Thymus (tissue), 11 donors: Measurements from ENCODE around the gene PJA2. TPM values are rescaled to one million over a fixed set of nuclear protein-coding genes. Genes with fewer than 3 reads are reported as not detected.

Experiments
- DNase-seq, 9 donors: peaks; one replicate each; pipeline ENCODE4 v3.0.0-alpha.2; 2013; ENCODE audit warnings: low spot score in 9 of 9, low read depth in 6 of 9, missing footprints in 1 of 9
- H3K27ac ChIP-seq, 2 donors: one replicate each; pipeline ENCODE4 v1.5.1; 2013; ENCODE audit warnings: control low read depth in 1 of 2, low read depth in 1 of 2, low read length in 1 of 2, mild to moderate bottlenecking in 1 of 2, moderate library complexity in 1 of 2
- H3K27me3 ChIP-seq, 2 donors: one replicate each; pipeline ENCODE4 v1.5.1; 2013; ENCODE audit warnings: low read length in 1 of 2; ENCODE audit not compliant: control insufficient read depth in 2 of 2, insufficient read depth in 1 of 2
- H3K36me3 ChIP-seq, 2 donors: one replicate each; pipeline ENCODE4 v1.5.1; 2013; ENCODE audit warnings: low read length in 1 of 2, mild to moderate bottlenecking in 1 of 2, moderate library complexity in 1 of 2; ENCODE audit not compliant: control insufficient read depth in 2 of 2, insufficient read depth in 2 of 2
- H3K4me1 ChIP-seq, 2 donors: one replicate each; pipeline ENCODE4 v1.5.1; 2013; ENCODE audit warnings: low read length in 2 of 2; ENCODE audit not compliant: control insufficient read depth in 2 of 2, insufficient read depth in 2 of 2
- H3K4me3 ChIP-seq, 2 donors: one replicate each; pipeline ENCODE4 v1.5.1; 2013; ENCODE audit warnings: low read length in 2 of 2, control low read depth in 1 of 2, mild to moderate bottlenecking in 1 of 2
- H3K9me3 ChIP-seq, 2 donors: one replicate each; pipeline ENCODE4 v1.5.1; 2013; ENCODE audit warnings: low read length in 1 of 2, mild to moderate bottlenecking in 1 of 2; ENCODE audit not compliant: control insufficient read depth in 2 of 2, insufficient read depth in 1 of 2
- WGBS: extraction: QIAGEN DNeasy Blood & Tissue Kit; methylation state at CpG from one replicate; pipeline ENCODE4 v1.1.7; 2013; 5-methylcytosine and 5-hydroxymethylcytosine counted together
- polyA plus RNA-seq: library from polyadenylated mRNA; stranded (reverse); fragments of 200-250 nt; gene quantifications from one replicate; pipeline ENCODE4 v1.2.3, GENCODE V29; 2013
- total RNA-seq: library from RNA; stranded (reverse); fragments of 120-200 nt; gene quantifications from one replicate; pipeline ENCODE4 v1.2.4, GENCODE V29; 2013
- donor health status: healthy.

PJA2 gene
- total and polyA plus RNA-seq, 2 donors: 47.3 to 53.2 TPM

- Histone ChIP-seq H3K36me3 (no peaks in the 10 kb centered on the region), H3K4me1 (peaks cover 0 to 4% of the 10 kb centered on the region in 2 donors), H3K27me3 (no peaks in the 10 kb centered on the region), H3K27ac (no peak overlapping the region), H3K9me3 (peaks cover 0 to 5% of the 10 kb centered on the region in 2 donors), H3K4me3 (no peak overlapping the region)
- DNase-seq: no peak
- WGBS: 68% methylated on average over 1 of the region's 1 CpG
Measured at GRCh38 chr5:109412981-109413402, 3.2 kb upstream of the PJA2 start.

DNA sequence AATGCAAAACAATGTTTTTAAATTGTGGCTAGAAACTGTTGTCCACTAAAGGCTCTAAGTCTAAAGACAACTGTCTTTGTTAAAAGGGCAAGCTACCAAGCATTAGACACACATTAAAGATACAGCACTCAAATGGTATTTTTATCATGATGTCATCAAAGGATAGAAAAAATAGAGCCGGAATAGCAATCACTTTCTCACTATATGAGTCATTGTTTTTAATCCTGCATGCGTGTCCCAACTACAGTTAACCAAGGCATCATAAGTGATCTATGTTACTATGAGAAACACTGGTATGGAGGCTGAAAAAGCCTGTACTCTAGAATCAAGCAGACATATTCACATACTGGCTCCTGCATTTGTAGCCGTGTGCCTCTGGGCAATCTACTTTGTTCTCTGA, 1.9 kb upstream of the PJA2 start:
- peaks cover 0 to 5% of the 10 kb centered on the region in 2 donors for H3K9me3 ChIP-seq
- H3K4me1 ChIP-seq: peaks cover 0 to 4% of the 10 kb centered on the region in 2 donors
- no peaks in the 10 kb centered on the region for H3K36me3 ChIP-seq
- WGBS: 88% methylated on average over 3 of the region's 3 CpGs
- no peak overlapping the region for H3K4me3 ChIP-seq
- H3K27me3 ChIP-seq: no peaks in the 10 kb centered on the region
- peak overlapping the region in 1 of 2 donors; percentile 100 for H3K27ac ChIP-seq
- DNase-seq: no peak

- Histone ChIP-seq H3K9me3 (peaks cover 0 to 5% of the 10 kb centered on the region in 2 donors), H3K36me3 (no peaks in the 10 kb centered on the region), H3K4me3 (peak overlapping the region; percentile 70 to 76), H3K27ac (peak overlapping the region; percentile 97 to 100), H3K4me1 (peaks cover 0 to 4% of the 10 kb centered on the region in 2 donors), H3K27me3 (no peaks in the 10 kb centered on the region)
- no peak for DNase-seq
- WGBS: 16% methylated on average over 2 of the region's 2 CpGs
Measured at GRCh38 chr5:109411149-109411514, 1.4 kb upstream of the PJA2 start.

DNA sequence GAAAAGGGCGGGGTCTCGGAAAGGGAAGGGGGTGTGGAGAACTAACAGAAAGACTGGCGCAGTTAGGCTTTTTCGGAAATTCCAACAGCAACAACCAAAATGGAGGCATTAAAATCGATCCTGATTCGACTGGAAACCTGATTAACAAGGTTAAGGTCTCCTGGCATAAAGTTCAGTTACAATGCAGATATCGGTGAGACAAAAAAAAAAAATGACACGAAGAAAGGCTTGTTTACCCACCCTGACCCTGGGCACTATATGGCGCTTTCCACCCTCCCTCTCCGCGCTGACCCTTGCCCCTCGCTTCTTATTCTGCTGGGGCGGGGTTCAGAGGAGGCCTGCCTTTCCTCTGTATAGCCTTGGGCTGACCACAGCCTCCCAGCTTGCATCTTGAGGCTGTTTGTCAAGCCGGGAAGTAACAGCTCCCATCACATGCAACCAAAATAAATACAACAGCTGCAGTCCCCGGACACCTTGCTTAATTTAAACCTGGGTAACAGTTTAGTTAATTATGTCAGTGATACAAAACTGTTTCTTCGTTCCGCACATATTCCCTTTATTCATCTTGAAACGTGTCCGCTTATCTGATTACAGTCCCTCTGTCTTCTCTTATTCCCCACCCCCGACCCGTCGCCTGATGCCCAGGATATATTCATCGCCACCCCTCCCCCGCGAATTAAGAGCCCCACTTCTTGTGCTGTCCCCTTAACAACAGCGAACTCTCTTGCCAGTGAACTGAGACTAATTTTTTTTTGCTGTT, 795 bp upstream of the PJA2 start:
- H3K27me3 ChIP-seq: no peaks in the 10 kb centered on the region
- peak in 4 of 9 donors; percentile 18 to 36 (median 25) for DNase-seq
- H3K4me1 ChIP-seq: peaks cover 0 to 4% of the 10 kb centered on the region in 2 donors
- peaks cover 0 to 5% of the 10 kb centered on the region in 2 donors for H3K9me3 ChIP-seq
- peak overlapping the region; percentile 70 to 76 for H3K4me3 ChIP-seq
- peak overlapping the region; percentile 97 to 100 for H3K27ac ChIP-seq
- WGBS: 1% methylated on average over 26 of the region's 26 CpGs
- no peaks in the 10 kb centered on the region for H3K36me3 ChIP-seq

- Histone ChIP-seq H3K27me3 (no peaks in the 10 kb centered on the region), H3K4me1 (peaks cover 0 to 4% of the 10 kb centered on the region in 2 donors), H3K9me3 (peaks cover 0 to 3% of the 10 kb centered on the region in 2 donors), H3K4me3 (peak overlapping the region; percentile 76 to 94), H3K27ac (peak overlapping the region; percentile 97 to 100), H3K36me3 (peaks cover 0 to 5% of the 10 kb centered on the region in 2 donors)
- under 1% methylated on average over 52 of the region's 52 CpGs for WGBS
- DNase-seq: peak; percentile 62 to 90 (median 80)
Measured at GRCh38 chr5:109408991-109409843, 557 bp downstream of the PJA2 start.

DNA sequence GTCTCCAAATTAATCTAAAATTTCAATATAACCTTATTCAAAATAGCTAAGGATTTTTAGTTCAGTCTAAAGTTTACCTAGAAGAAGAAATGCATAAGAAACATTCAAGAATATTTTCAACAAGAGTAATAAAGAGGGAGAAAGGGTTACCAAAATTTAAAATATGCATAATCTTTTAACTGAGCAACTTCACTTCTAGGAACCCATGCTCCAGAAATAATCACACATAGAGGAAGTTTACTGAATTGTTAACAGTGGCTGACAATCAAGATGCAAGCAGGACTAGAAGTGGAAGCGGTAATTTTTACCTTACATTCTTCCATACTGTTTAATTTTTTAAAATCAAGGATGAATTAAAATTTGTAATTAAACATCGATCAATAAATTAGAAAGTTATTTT, 1.9 kb downstream of the PJA2 start:
- Histone ChIP-seq H3K36me3 (peaks cover 0 to 5% of the 10 kb centered on the region in 2 donors), H3K27me3 (no peaks in the 10 kb centered on the region), H3K4me3 (peak overlapping the region; percentile 31 to 94), H3K4me1 (peaks cover 0 to 4% of the 10 kb centered on the region in 2 donors), H3K9me3 (peaks cover 0 to 4% of the 10 kb centered on the region in 2 donors), H3K27ac (no peak overlapping the region)
- peak in 2 of 9 donors; percentile 11 to 44 for DNase-seq
- 43% methylated on average over 2 of the region's 2 CpGs for WGBS

GRCh38 chr5:109406719-109407118, 3.1 kb downstream of the PJA2 start:
- 94% methylated on average over 1 of the region's 1 CpG for WGBS
- H3K4me1 ChIP-seq: peaks cover 0 to 4% of the 10 kb centered on the region in 2 donors
- no peak overlapping the region for H3K4me3 ChIP-seq
- H3K9me3 ChIP-seq: peaks cover 0 to 4% of the 10 kb centered on the region in 2 donors
- H3K36me3 ChIP-seq: peaks cover 0 to 5% of the 10 kb centered on the region in 2 donors
- no peaks in the 10 kb centered on the region for H3K27me3 ChIP-seq
- no peak overlapping the region for H3K27ac ChIP-seq
- no peak for DNase-seq

- DNase-seq: no peak
- Histone ChIP-seq H3K4me1 (no peaks in the 10 kb centered on the region), H3K9me3 (peaks cover 0 to 4% of the 10 kb centered on the region in 2 donors), H3K27ac (no peak overlapping the region), H3K36me3 (peaks cover 0 to 10% of the 10 kb centered on the region in 2 donors), H3K27me3 (no peaks in the 10 kb centered on the region), H3K4me3 (no peak overlapping the region)
- WGBS: 96% methylated on average over 6 of the region's 6 CpGs
Measured at GRCh38 chr5:109404428-109404960, 5.3 kb downstream of the PJA2 start.
